GM18526 (cell line): ENCODE results near the gene ZNF514.

ENCODE experiments used
- POLR2A ChIP-seq: IDR thresholded peaks from 3 replicates; pipeline ENCODE4 v1.6.1; 2011; ENCODE audit not compliant: insufficient read length; ENCODE audit errors: extremely low read depth

Gene ZNF514

DNA sequence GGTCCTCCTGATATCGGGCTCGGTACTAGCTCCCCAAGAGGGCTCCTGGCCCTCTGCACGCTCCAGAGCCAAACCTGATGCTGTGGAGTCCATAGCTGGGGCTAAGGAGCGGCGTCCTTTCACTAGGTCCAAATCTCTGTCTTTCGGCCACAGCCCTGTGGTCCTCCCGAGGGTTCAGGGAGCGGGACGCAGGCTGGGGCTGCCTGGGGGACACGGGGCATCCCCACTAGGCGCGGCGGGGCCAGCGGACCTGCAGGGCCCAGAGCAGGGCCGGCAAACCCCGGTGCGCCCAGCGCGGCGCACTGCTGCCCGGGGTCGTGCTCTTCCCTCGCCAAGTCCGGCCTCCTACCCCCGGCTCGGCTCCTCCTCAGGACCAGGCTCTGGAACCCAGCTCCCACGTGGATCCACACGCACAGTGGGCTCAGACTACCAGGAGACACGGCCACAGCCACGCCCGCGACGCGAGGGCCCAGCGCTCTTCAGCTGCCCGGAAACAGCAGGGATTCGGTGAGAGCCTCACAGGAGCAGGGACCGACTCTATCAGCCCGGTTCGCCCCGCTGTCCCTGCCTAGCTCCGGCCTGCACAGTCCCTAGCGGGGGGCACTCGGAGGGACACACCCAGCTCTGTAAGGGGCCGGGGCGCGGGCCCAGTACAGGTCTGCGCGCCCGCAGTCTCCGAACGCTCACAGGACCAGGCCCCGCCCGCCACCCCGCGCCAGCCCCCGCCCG lies 593 bp downstream of the ZNF514 start:
- TF ChIP-seq POLR2A, result no peak

DNA sequence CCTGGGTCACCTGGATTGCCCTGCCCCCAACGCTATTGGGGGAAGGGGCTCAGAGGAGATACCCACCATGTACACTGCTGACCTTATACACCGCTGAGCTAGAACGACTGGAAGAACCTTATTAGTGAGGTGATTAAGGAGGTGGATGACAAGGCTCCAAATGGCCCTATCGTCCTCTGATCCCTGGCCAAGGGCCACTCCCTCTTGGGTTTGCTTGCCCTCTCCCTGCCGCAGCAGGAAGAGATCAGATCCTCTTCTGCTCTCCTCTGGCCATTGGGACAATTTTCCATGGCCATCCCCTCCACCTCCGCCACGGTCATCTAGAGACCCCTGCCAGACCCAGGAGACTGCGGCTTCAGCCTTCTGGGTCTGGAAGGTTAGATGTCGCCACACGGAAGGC lies 1.2 kb downstream of the ZNF514 start:
- TF ChIP-seq POLR2A, result no peak

DNA sequence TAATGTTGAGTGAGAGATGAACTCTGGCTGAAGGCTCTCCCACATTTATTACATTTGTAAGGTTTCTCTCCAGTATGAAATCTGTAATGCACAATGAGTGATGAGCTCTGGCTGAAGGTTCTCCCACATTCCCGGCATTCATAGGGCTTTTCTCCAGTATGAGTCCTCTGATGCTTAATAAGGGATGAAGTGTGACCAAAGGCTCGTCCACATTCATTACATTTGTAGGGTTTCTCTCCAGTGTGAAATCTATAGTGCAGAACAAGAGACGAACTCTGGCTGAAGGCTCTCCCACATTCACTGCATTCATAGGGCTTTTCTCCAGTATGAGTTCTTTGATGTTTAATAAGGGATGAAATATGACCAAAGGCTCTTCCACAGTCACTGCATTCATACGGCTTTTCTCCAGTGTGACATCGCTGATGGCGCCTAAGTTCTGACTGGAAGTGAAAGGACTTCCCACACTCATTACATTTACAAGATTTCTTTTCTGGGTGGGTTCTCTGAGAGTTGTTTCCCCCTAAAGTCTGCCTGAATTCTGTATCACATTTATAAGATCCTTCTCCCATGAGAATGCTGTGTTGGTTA lies 10.2 kb downstream of the ZNF514 start:
- no peak for TF ChIP-seq POLR2A

DNA sequence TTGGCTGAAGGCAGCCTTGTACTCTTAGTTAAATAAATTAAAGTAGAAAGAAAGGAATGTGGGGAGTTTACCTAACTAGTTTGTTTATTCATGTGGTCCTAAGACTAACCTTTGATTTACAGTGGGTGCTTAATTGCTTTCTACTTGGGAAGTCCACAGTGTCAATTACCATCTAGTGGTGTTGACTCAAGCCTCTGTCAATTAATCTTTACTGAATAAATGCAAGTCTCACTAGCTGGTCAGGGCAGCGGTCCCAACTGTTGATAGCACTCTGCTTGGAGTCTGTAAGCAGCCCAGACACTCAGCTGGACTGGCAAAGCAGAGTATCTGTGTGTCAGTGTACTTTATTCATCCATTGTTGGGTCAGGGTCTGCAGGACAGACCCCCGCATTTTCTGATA lies 15.8 kb downstream of the ZNF514 start:
- TF ChIP-seq POLR2A, result no peak

DNA sequence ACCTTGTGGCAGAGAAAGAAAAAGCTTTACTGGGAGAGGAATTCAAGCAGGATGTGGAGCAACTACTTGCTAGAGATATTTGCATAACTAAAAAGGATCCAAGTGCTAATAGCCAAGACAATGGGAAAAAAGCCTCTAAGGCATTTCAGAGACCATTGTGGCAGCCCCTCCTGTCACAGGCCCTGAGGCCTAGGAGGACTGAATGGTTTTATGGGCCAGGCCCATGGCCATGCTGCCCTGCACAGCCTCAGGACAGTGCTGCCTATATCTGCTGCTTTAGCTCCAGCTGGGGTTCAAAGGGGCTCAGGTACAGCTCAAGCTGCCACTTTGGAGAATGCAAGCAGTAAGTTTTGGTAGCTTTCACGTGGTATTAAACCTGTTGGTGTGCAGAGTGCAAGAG lies 20.9 kb downstream of the ZNF514 start:
- no peak for TF ChIP-seq POLR2A

DNA sequence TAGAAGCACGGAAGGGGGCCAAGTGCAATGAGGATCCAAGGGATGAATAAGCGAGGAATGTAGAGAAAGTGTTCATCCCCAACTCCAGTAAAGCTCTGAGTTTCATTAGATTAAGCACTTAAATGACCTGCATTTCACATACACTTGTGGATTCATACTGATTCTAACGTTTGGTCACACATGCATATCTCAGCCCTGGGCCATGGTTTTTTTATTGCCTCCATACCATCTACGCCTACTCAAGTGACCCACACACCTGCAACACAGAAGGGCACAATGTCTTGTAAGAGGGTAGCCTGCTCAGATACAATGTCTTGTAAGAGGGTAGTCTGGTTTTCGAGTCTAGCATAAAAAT lies 37.5 kb downstream of the ZNF514 start:
- TF ChIP-seq POLR2A, result no peak

DNA sequence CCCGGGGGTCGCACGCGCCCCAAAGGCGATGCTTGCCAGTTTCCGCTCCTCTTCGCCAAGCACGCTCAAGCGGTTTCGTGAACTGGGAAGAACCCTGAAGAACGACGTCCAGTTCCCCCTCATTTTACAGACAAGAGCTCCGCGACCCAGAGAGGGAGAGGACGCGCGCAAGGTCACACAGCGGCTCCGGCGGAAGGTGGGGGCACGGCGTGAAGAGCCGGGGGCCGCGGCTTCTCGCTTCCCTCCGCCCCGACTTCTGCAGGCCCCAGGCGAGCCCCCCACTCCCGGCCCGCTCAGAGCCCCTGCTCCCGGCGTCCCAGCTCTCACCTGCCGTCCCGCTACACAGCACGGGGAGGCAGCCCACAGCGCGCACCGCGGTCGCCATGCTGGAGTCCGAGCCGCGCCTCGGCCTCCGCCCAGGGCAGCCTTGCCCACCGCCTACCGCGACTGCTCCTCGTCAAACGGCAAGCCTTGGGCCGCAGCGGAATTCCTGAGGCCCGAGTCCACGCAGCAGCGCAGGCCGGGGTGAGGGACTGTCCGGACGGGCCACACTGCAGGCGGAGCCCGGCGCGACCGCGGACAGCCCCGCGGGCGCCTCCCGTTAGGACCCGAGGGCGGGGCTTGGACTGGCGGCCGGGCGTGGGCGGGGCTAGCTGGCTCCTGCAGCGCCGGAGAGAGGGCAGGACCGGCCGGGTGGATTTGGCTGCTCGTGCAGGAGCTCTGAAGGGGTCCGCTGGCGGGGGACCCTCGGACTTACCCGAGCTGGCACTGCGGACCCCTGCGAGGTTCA lies 38.0 kb downstream of the ZNF514 start, which contains the start of gene MRPS5:
Gene MRPS5 (minus strand): TSS at position 402 of the 790 bp plus-strand sequence. CDS start 17 bp downstream, at position 385.
- TF ChIP-seq POLR2A, result peak; percentile 61

DNA sequence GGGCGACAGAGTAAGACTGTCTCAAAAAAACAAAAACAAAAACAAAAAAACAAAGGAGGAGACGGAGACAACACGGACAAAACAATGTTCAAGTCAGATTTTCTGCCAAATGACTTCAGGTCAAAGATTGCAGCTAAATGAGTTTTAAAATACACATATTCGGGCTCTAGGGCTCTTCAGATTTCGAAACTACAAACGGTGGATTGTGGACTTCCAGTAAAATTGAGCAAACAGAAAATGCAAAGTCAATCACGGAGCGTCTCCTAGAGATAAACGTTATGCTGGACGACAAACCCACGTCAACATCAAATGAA lies 38.6 kb downstream of the ZNF514 start:
- no peak for TF ChIP-seq POLR2A

DNA sequence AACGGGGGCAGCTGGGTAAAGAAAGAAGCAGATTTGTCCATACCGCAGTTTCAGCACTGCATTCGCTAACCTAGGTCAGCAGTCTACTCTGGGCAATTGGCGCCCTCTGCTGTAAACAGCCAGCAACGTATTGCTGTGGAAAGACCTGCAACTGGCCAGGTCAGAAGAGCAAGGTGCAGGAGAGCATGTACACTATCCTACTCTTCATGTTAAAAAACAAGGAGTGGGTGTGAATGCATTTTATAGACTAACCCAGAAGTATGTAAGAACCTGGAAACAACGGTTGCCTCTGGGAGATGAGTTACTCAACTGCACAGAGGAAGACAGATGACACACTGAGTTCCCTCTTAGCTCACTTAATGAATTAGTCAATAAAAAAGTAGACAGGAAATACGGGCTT lies 44.2 kb downstream of the ZNF514 start:
- TF ChIP-seq POLR2A, result no peak

DNA sequence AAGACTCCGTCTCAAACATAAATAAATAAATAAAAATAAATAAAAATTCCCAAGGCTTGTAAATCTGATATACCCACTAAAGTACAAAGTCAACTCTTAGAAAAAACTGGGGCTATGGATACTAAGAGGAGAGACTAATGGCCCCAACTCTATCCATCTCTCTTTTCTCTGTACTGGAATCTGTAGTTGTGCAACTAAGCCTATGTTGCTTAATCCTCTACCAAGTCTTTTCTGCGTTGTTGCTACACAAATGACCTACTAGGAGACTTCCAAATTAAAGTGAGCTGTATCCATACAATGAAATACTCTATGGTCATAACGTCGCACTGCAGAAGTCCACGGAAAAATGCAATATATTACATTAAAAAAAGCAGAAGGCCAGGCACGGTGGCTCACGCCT lies 46.2 kb downstream of the ZNF514 start:
- TF ChIP-seq POLR2A, result no peak

DNA sequence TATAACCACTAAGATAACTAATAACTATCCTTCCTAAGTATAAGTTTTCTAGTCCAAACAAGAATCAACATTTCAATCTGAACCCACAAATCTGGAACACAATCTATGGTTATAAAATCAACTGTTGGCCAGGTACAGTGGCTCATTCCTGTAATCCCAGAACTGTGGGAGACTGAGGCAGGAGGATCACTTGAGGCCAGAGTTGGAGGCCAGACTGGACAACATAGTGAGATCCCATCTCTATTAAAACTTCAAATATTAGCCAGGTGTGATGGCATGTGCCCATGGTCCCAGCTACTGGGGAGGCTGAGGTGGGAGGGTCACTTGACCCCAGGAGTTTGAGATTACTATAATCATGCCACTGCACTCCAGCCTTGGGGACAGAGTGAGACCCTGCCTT lies 49.3 kb downstream of the ZNF514 start:
- TF ChIP-seq POLR2A, result no peak

DNA sequence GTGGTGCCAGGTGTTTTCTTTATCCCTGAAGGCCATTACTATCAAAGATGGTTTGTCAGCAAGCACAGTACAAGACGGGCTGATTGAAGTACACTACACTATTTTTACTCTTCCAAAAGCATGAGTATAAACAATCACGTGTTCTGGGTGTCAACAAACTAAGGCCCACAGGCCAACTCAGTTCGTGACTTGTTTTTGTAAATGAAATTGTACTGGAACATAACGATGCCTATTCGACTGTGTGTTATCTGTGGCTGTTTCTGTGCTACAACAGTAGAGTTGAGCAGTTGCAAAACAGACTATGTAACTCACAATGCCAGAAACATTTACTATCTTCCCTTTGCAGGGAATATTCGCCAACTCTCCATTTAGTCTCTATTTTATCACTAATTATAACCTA lies 50.4 kb downstream of the ZNF514 start:
- no peak for TF ChIP-seq POLR2A

DNA sequence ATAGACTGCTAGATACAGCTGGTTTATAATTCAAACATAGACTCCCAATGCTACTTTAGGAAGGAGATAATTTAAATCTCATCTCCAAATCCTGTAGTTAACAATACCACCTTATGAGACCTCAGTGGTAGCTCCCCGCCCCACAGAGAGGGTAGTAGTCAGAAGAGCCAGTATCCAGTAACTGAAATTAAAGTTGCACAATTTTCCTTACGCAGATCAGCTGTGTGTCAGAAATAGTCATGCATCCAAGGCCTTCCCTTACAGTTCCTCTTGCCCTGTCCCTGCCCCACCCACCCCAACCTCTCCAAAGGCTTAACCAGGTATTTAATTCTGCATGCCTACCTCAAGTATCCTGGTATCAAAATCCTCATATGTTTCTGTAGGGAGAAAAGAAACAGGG lies 53.6 kb downstream of the ZNF514 start:
- no peak for TF ChIP-seq POLR2A

DNA sequence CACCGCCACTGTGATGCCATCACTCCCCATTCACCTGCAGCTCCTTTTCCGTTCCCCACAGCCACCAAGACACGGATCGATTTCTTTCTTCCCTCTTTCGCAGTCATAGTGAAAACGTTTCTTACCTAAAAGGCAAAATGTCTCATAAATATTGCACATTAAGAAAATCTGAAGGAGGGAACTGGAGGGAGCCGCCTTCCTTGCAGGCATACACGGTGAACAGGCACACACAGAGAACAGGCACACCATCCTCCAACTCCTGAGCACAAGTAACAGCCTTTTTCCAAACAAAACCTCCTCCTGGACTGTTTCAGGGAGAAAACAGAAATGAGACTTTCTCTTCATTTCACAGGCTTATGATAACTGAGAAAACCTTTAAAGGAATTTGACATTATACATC lies 55.0 kb downstream of the ZNF514 start:
- TF ChIP-seq POLR2A, result no peak

DNA sequence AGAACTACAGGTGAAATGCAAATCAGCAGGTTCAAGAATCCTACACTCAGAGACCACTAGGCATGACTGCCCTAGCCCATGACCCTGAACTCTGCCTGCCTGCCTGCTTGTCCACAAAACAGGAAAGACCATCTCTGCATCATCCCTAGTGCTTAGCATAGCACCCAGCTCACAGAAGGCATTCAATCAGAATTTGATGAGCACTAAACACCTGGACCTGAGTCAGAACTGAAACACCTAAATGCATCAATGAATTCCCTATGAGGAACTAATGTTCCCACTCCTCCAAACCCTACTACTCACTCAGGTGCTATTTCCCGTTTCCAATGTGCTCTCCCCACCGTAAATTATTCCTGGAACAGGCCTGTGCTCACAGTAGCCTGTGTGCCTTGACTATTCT lies 59.7 kb downstream of the ZNF514 start:
- no peak for TF ChIP-seq POLR2A
